ENCODE data around the gene CAB39L.

DNA sequence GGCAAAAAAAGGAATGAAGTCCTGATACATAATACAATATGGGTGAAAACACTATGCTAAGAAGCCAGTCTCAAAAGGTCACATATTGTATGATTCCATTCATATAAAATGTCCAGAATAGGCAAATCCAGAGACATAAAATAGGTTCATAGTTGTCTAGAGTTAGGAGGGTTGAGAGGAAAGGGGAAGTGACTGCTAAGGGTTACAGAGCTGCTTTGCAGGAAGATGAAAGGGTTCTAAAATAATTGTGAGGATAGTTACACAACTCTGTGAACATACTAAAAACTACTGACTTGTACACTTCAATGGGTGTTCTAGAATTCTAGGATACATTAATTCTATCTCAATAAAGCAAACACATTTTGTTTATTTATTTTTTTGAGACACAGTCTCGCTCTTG is 25.7 kb downstream of the CAB39L start:
- no peak for TF ChIP-seq CTCF (conservative IDR thresholded peaks at IDR 0.05; ENCODE audit: low read depth, low read length)
- no peak for TF ChIP-seq POLR2A (IDR thresholded peaks at IDR 0.05; ENCODE audit: low read depth, low read length)
- no peak for TF ChIP-seq NFE2L2 (IDR thresholded peaks at IDR 0.05; ENCODE audit: low read depth, low read length)
- TF ChIP-seq FOS (IDR thresholded peaks at IDR 0.05; ENCODE audit: low read depth, low read length), result no peak
- TF ChIP-seq, protein P1, sequence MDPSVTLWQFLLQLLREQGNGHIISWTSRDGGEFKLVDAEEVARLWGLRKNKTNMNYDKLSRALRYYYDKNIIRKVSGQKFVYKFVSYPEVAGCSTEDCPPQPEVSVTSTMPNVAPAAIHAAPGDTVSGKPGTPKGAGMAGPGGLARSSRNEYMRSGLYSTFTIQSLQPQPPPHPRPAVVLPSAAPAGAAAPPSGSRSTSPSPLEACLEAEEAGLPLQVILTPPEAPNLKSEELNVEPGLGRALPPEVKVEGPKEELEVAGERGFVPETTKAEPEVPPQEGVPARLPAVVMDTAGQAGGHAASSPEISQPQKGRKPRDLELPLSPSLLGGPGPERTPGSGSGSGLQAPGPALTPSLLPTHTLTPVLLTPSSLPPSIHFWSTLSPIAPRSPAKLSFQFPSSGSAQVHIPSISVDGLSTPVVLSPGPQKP (IDR thresholded peaks at IDR 0.05; ENCODE audit: borderline replicate concordance, low read depth, low read length), result no peak
- no peak for TF ChIP-seq CEBPB (IDR thresholded peaks at IDR 0.05; ENCODE audit: low read depth, low read length)
- TF ChIP-seq CHD1 (IDR thresholded peaks at IDR 0.05; ENCODE audit: low read depth, low read length), result no peak
- no peak for TF ChIP-seq MAFK (IDR thresholded peaks at IDR 0.05; ENCODE audit: low read depth, low read length)
- TF ChIP-seq USF2 (IDR thresholded peaks at IDR 0.05; ENCODE audit: low read depth, low read length), result no peak
